Measurements from ENCODE around the gene CADPS2.

DNA sequence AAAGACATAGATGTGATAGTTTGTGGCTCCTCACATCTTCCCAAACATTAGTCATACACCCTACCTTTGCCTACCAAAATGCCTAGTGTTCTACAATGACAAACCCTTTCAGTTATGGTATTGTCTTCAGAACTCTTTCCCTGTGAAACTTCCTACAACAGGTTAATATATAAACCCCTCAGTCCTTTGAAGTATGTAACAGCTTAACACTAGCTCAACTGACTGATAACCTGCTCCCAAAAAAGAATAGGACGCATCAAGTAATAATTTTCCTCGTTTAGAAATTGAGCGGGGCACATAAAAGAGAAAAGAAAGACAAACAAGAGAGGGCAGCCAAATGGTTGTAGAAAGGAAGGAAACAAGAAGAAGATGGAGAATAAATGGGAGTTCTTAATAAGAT, 133.7 kb downstream of the CADPS2 start:
- no peak for TF ChIP-seq BRCA1 (IDR thresholded peaks at IDR 0.05; ENCODE audit: low read depth, low read length)
- no peak for TF ChIP-seq NFIC (IDR thresholded peaks at IDR 0.05; ENCODE audit: low read depth, low read length)
- TF ChIP-seq CTCF (IDR thresholded peaks at IDR 0.05 in 2 of 3, conservative IDR thresholded peaks at IDR 0.05 in 1 of 3; ENCODE audit: control insufficient read depth in 2 of 3, extremely low read depth in 1 of 3, insufficient read depth in 1 of 3, low read depth in 3 of 3, low read length in 3 of 3) = no peak
- TF ChIP-seq REST (IDR thresholded peaks at IDR 0.05; ENCODE audit: low read depth, low read length) = no peak
- TF ChIP-seq EED (IDR thresholded peaks at IDR 0.05; ENCODE audit: low read depth) = no peak
- TF ChIP-seq POLR2AphosphoS5 (IDR thresholded peaks at IDR 0.05; ENCODE audit: low read length) = no peak
- TF ChIP-seq SIN3A (IDR thresholded peaks at IDR 0.05; ENCODE audit: low read depth, low read length) = no peak
- no peak for TF ChIP-seq HDAC2 (IDR thresholded peaks at IDR 0.05)
- no peak for TF ChIP-seq SREBF1 (IDR thresholded peaks at IDR 0.05; ENCODE audit: low read length)
- no peak for TF ChIP-seq CEBPB (IDR thresholded peaks at IDR 0.05; ENCODE audit: borderline replicate concordance in 1 of 2, low read depth in 2 of 2, low read length in 2 of 2)
- no peak for TF ChIP-seq NFXL1 (IDR thresholded peaks at IDR 0.05; ENCODE audit: borderline replicate concordance)
- TF ChIP-seq POLR2A (IDR thresholded peaks at IDR 0.05; ENCODE audit: low read depth, low read length) = no peak
- TF ChIP-seq, protein P1, sequence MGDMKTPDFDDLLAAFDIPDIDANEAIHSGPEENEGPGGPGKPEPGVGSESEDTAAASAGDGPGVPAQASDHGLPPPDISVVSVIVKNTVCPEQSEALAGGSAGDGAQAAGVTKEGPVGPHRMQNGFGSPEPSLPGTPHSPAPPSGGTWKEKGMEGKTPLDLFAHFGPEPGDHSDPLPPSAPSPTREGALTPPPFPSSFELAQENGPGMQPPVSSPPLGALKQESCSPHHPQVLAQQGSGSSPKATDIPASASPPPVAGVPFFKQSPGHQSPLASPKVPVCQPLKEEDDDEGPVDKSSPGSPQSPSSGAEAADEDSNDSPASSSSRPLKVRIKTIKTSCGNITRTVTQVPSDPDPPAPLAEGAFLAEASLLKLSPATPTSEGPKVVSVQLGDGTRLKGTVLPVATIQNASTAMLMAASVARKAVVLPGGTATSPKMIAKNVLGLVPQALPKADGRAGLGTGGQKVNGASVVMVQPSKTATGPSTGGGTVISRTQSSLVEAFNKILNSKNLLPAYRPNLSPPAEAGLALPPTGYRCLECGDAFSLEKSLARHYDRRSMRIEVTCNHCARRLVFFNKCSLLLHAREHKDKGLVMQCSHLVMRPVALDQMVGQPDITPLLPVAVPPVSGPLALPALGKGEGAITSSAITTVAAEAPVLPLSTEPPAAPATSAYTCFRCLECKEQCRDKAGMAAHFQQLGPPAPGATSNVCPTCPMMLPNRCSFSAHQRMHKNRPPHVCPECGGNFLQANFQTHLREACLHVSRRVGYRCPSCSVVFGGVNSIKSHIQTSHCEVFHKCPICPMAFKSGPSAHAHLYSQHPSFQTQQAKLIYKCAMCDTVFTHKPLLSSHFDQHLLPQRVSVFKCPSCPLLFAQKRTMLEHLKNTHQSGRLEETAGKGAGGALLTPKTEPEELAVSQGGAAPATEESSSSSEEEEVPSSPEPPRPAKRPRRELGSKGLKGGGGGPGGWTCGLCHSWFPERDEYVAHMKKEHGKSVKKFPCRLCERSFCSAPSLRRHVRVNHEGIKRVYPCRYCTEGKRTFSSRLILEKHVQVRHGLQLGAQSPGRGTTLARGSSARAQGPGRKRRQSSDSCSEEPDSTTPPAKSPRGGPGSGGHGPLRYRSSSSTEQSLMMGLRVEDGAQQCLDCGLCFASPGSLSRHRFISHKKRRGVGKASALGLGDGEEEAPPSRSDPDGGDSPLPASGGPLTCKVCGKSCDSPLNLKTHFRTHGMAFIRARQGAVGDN (IDR thresholded peaks at IDR 0.05) = no peak
